Femur (tissue), 1 donor: Measurements from ENCODE around the gene RNF19B.

ENCODE experiments used
- DNase-seq: peaks from one replicate; pipeline ENCODE4 v3.0.0-alpha.2; 2017

The RNF19B gene

GRCh38 chr1:32887623-32888022 lies 77.0 kb downstream of the RNF19B start:
- peak; percentile 8 for DNase-seq

GRCh38 chr1:32886828-32887414 lies 77.7 kb downstream of the RNF19B start:
- peak; percentile 10 for DNase-seq
